RKO (cell line): Measurements from ENCODE around the gene MRPL53.
"Not testable (repeated sequence)": the region's sequence is repeated elsewhere in the genome, so short reads cannot be mapped to it uniquely, and the experiment has no call there.

ENCODE experiments used
- DNase-seq: peaks from one replicate; pipeline ENCODE4 v3.0.0-alpha.2; 2016; ENCODE audit warnings: low spot score

The MRPL53 gene

DNA sequence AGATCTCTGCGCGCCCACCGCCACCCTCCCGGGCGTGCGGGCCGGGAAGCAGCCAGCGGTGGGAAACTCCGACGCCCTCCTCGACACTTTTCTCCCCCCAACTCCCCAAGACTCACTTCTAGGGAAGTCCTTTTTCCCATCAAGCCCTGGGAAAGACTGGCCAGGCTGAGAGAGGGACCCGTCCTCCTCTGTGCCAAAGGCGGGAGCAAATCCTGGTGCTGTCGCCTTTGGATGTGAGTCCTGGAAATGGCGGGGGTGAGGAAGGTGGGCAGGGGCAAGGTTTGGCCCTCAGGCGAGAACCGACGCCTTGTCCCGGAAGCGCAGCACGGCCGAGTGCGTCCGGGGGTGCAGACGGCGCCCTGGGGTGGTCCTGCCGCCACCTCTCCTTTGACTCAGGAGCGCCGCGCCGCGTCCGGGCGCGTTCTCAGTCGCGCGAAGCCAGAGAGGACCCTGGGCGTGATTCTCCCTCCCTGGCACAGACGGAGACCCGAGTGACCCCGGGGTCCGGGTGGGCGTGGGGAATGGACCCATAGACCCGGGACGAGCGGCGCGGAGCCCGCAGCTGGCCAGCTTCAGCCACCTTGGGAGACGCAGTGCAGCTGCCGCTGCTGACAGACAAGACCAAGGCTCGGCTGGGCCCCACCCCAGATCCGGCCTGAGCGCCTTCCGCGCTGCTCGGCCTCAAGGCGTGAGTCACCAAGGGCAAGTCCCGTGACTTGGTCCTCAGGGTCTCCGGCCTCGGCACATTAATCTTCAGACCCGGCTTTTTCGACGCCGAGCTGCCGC lies 30.4 kb upstream of the MRPL53 start:
- peak; percentile 94 for DNase-seq

- DNase-seq, result peak; percentile 64
Observed at GRCh38 chr2:74502147-74502719, 29.8 kb upstream of the MRPL53 start.

DNA sequence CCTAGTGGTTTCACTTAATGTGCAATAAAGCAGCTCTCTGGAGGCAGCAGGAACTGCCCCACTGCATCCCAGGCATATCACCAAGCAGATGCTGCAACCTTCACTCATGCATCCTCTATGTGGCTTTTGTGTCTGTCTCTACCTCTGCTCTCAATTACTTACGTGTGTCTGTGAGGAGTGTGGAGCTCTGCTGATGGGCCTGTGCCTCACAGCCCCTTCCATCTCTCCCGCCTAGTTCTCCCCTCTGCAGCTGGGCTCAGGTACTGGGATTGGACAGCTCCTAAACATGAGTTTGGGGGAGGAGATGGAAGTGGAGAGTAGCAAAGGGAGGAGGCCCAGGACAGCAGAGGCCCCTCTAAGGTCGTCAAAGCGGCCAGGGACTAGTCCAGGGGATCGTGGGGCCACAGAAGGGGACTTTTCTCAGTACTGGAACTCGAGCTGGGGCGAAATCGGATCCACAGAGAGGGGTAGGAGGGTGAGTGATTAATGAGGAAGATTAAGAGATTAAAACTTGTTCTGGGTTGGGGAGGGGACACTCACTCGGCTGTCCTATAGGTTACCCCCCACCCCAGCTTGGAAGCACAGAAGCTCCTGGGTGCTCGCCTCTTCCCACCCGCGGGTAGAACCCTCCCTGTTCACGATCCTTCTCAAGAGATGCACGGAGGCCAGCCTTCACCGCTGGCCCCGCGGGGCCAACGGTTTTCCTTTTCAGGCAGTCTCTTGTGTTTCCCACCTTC lies 29.0 kb upstream of the MRPL53 start:
- DNase-seq, result no peak

DNA sequence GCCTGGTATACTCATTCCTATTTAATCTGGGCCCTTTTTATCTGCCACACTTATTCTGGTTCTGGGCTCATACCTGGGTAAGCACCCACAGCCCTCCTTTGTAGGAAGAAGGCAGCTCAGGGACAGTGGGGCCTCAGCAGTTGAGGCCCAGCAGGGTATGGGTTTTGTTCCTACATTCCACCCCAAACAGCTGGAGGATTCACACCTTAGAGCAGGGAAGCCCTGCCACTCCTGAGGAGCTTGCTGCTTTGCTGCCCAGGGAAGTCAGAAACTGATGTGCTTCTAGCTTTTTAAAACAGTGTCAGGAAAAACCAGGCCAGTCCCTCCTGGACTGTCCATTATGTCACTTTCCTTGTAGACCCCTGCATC lies 28.1 kb upstream of the MRPL53 start:
- no peak for DNase-seq

- DNase-seq, result no peak
Observed at GRCh38 chr2:74499940-74500577, 27.6 kb upstream of the MRPL53 start.

DNA sequence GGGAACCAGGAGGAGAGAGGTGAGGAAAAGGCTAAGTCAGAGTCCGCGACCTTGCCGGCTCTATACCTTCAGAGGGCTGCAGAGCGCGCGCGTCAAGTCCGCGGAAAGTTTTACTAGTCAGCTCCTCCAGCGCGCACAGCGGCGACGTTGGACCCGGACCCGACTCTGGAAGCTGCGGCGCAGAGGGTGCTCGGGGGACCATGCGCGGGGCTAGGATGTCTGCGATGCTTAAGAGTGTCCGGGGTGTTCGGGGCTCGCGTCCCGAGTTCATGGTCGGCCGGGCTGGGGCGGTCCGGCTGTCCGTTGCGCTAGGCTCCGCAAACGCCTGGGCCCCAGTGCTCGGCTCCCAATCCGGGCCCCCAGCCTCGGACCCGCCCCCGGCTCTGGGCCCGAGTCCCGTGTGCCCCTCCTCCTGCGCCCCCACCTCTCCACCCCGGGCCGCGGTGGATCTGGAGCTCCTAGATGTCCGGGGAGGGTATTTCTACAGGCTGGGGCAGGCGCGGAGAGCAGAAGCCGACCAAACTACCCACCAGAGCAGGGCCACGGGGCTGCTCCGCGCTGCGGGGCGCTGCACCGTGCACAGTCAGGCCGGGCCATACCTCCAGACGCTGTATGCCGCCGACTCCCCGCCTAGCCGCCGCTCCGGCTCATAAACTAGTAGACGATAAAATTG lies 26.9 kb upstream of the MRPL53 start, which contains the start of gene LBX2:
Gene LBX2 (minus strand): TSS at position 337 of the 673 bp plus-strand sequence. CDS start 66 bp downstream, at position 271.
- no peak for DNase-seq

- DNase-seq, result peak; percentile 44
Observed at GRCh38 chr2:74498500-74499266, 26.2 kb upstream of the MRPL53 start.

DNA sequence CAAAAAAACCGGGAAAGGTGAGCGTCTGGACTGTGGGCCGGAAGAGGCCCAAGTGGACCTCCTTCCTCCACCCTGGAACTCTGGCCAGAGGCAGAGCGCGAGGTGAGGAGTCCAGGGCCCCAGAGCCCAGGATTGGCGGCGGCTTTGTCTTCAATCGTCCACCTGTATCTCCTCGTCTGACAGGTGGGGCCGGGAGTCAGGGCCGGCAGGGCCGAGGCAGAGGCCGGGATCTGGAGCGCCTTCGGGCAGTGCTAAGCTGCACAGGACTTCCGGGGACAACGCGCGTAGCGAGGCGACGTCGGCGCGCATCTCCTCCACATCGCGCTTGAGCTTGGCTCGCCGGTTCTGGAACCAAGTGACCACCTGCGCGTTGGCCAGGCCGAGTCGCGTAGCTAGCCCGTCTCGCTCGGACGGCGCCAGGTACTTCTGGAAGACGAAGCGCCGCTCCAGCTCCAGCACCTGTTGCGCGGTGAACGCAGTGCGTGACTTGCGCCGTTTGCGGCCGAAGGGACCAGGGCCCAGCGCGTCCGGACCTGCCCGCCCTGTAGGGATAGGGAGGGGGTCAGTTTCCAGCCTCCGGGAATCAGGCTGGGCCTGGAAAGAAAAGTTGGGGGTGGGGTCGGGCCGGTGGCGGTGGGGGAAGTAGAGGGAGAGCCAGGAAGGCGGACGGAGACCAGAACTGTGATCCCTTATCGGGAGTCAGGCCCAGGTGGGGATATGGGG lies 25.5 kb upstream of the MRPL53 start:
- DNase-seq, result no peak

GRCh38 chr2:74496997-74497776 lies 24.7 kb upstream of the MRPL53 start:
- no peak for DNase-seq

DNA sequence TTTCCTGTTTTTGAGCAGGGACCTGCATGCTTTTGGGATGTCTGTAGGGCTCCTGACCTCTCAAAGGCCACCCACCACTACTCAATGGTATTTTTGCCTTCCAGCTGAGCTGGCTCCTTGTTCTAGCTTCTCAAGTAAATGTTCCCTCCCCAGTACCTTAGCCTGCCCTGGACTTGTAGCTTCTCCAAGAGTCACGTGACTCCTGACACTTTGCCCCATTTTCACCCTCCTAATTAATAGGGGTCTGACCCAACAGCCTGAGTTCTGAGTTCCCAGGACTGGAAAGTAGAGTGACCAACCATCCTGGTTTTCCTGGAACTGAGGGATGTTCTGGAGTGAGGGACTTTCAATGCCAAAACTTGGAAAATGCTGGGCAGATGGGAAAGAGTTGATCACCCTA lies 23.0 kb upstream of the MRPL53 start:
- no peak for DNase-seq

GRCh38 chr2:74493546-74493945 lies 21.1 kb upstream of the MRPL53 start:
- no peak for DNase-seq

- DNase-seq, result no peak
Observed at GRCh38 chr2:74491648-74492544, 19.4 kb upstream of the MRPL53 start.

DNA sequence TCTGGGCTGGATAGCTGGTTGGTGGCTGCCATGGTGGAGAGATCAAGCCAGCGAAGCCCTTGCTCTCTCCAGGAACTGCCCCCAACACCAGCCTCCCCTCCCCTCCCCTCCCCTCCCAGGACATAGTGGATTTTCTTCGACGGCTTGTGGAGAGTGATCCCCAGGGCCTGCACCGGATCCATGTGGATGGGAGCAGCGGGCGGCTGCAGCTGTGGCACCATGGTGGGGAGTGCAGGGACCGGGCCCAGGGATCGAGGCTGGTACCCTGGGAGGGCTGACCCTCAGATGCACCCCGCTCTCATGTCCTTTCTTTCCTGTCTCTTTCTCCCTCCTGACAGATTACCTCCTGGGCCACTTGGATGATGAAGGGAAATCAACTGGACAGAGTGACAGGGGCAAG lies 17.4 kb upstream of the MRPL53 start:
- no peak for DNase-seq

DNA sequence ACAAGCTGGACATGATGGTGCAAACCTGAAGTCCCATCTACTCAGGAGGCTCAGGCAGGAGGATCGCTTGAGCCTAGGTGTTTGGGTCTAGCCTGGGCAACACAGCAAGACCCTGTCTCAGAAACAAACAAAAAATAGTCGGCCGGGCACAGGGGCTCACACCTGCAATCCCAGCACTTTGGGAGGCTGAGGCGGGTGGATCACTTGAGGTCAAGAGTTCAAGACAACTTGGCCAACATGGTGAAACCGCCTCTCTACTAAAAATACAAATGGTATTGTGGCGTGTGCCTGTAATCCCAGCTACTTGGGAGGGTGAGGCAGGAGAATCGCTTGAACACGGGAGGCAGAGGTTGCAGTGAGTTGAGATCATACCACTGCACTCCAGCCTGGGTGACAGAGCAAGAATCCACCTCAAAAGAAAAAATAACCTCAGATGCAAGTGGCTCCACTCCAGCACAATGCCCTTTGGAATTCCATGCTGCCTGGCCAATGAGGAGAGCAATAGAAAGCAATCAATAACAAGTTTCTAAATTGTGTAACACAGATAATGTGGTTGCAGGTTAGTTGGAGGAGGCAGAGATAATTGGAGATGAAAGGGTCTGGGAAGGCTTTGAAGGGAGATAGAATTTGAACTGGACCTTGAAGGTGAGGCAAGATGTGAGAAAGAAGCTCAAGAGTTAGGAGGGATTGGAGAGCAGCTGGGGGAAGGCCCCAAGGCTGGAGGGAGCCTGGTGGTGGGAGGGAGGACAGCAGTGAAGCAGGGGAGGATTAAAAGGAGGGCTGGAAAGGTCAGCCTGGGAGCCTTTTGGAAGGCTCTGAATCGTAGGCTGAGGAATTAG lies 16.4 kb upstream of the MRPL53 start:
- DNase-seq, result no peak

DNA sequence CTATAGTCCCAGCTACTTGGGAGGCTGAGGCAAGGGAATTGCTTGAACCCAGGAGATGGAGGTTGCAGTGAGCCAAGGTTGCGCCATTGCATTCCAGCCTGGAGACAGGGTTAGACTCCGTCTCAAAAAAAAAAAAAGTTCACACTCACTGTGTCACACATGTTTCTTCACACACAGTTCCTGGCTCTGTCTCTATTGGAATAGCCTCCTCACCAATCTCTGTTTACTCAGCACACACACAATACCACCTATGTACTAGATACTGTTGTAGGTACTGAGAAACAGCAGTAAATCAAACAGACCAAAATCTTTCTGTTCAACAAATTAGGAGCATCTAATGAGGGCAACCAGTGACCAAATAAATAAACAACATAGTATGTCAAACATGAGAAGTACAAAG lies 13.7 kb upstream of the MRPL53 start:
- DNase-seq, result no peak

GRCh38 chr2:74483675-74484164 lies 11.2 kb upstream of the MRPL53 start:
- not testable (repeated sequence) for DNase-seq

DNA sequence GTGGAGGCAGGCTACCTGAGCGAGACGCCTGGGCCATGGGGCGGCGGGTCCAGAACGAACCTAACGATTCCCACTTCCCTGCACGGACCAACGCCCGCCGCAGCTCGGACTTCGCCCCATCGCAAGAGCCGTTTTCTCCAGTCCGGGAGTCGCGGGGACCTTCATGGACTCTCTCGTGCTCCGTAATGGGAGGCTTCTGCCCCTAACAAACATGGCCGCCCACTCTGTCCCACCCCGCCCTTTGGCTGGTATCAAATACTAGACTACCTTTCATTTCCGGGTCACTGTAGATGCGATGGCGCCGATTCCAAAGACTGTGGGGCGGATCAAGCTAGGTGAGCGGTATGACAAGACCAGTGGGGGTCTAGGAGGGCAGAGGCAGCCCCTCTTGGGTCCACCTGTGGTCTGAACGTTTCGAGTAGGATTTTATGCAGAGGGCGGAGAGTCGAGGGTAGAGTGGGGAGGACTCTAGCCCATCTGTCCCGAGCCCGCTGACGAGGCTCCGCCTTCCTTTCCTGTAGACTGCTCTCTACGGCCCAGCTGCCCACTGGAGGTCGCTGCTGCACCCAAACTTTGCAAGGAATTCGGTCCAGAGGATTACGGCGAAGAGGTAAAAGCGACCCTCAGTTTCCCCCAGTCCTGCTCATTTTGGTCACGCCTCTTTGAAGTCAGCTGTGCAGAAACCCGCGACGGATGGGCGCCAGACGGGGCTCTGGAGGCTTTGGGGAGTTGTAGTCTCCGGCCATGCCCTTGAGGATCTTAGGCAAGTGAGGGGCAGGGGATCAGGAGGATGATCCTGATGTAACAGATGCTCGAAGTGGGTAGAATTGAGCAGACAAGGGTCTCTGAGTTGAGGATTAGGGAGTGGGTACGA lies 10.6 kb upstream of the MRPL53 start, which contains the start of the genes CCDC142 and TTC31:
Gene CCDC142 (minus strand): TSS at position 198 of the 874 bp plus-strand sequence. CDS start 161 bp downstream, at position 37.
Gene TTC31 (plus strand): TSS at position 281 of the 874 bp plus-strand sequence. CDS start 15 bp downstream, at position 296.
- peak; percentile 95 for DNase-seq
